Loucy (cell line): ENCODE data around the gene LAMP1.

Source experiments
- H2AFZ ChIP-seq: fragments of 200-600 bp; sonication (generic); 2 replicates; pipeline ENCODE4 v1.6.0; 2016; ENCODE audit warnings: antibody characterized with exemption, mild to moderate bottlenecking, low read length, moderate library complexity
- H3F3A ChIP-seq: fragments of 200-600 bp; 2 replicates; pipeline ENCODE4 v1.6.0; 2016; ENCODE audit warnings: antibody characterized with exemption, low read depth, mild to moderate bottlenecking
- H3K27me3 ChIP-seq: fragments of 200-600 bp; sonication (generic); 2 replicates; pipeline ENCODE4 v1.6.1; 2014; ENCODE audit warnings: low read length, mild to moderate bottlenecking; ENCODE audit not compliant: insufficient read depth, poor library complexity, severe bottlenecking
- H3K36me3 ChIP-seq: fragments of 200-600 bp; sonication (generic); 2 replicates; pipeline ENCODE4 v1.6.1; 2016; ENCODE audit warnings: low read length; ENCODE audit not compliant: insufficient read depth
- H3K4me1 ChIP-seq: fragments of 200-600 bp; sonication (generic); 2 replicates; pipeline ENCODE4 v1.5.1; 2014; ENCODE audit warnings: low read length, mild to moderate bottlenecking; ENCODE audit not compliant: insufficient read depth, poor library complexity, severe bottlenecking
- H3K4me2 ChIP-seq: fragments of 200-600 bp; sonication (generic); 2 replicates; pipeline ENCODE4 v1.6.0; 2014; ENCODE audit warnings: antibody characterized with exemption, low read length, low read depth, mild to moderate bottlenecking; ENCODE audit not compliant: poor library complexity, severe bottlenecking
- H3K4me3 ChIP-seq: fragments of 200-600 bp; sonication (generic); 2 replicates; pipeline ENCODE4 v1.5.1; 2014; ENCODE audit warnings: low read length, mild to moderate bottlenecking, mixed read lengths; ENCODE audit not compliant: poor library complexity, severe bottlenecking
- H3K79me2 ChIP-seq: fragments of 200-600 bp; sonication (generic); 2 replicates; pipeline ENCODE4 v1.6.1; 2014; ENCODE audit warnings: low read length; ENCODE audit not compliant: insufficient read depth
- H3K9ac ChIP-seq: fragments of 200-600 bp; sonication (generic); 2 replicates; pipeline ENCODE4 v1.6.0; 2014; ENCODE audit warnings: mild to moderate bottlenecking, low read depth, low read length, moderate library complexity; ENCODE audit not compliant: poor library complexity, severe bottlenecking
- H3K9me2 ChIP-seq: fragments of 200-600 bp; sonication (generic); replicated peaks from 2 replicates; pipeline ENCODE4 v1.6.1; 2016; ENCODE audit warnings: low read depth, low read length, mixed read lengths
- H3K9me3 ChIP-seq: fragments of 200-600 bp; sonication (generic); 2 replicates; pipeline ENCODE4 v1.6.1; 2014; ENCODE audit warnings: mild to moderate bottlenecking, antibody characterized with exemption, low read length, low read depth; ENCODE audit not compliant: insufficient read depth
- H4K20me1 ChIP-seq: fragments of 200-600 bp; sonication (generic); 2 replicates; pipeline ENCODE4 v1.6.0; 2014; ENCODE audit warnings: antibody characterized with exemption, low read length, mild to moderate bottlenecking; ENCODE audit not compliant: insufficient read depth, poor library complexity, severe bottlenecking
- CTCF ChIP-seq: fragments of 200-600 bp; sonication (generic); conservative IDR thresholded peaks from 2 replicates; pipeline ENCODE4 v1.5.1; 2014; ENCODE audit warnings: mild to moderate bottlenecking, antibody characterized with exemption, low read length
- EZH2phosphoT487 ChIP-seq: fragments of 200-600 bp; IDR thresholded peaks from 2 replicates; pipeline ENCODE4 v1.6.1; 2018; ENCODE audit warnings: antibody characterized with exemption, mild to moderate bottlenecking, moderate library complexity, borderline replicate concordance

LAMP1 gene

GRCh38 chr13:113325779-113326178 is 28.7 kb downstream of the LAMP1 start:
- Histone ChIP-seq H3F3A (no peaks in the 10 kb centered on the region), H3K27me3 (no peaks in the 10 kb centered on the region), H3K9me2 (no peaks in the 10 kb centered on the region), H3K9me3 (no peaks in the 10 kb centered on the region), H3K79me2 (no peaks in the 10 kb centered on the region), H3K36me3 (peaks cover 31% of the 10 kb centered on the region; the same call in 1 of the 2 replicates), H3K4me1 (no peaks in the 10 kb centered on the region), H3K4me2 (no peak overlapping the region), H3K9ac (no peak overlapping the region), H2AFZ (no peak overlapping the region), H3K4me3 (no peak overlapping the region), H4K20me1 (no peaks in the 10 kb centered on the region)
- TF ChIP-seq CTCF, result no peak
- no peak for TF ChIP-seq EZH2phosphoT487

- Histone ChIP-seq H3K4me2 (no peak overlapping the region), H2AFZ (no peak overlapping the region), H3K27me3 (no peaks in the 10 kb centered on the region), H3F3A (no peaks in the 10 kb centered on the region), H3K9me2 (no peaks in the 10 kb centered on the region), H3K9me3 (no peaks in the 10 kb centered on the region), H4K20me1 (no peaks in the 10 kb centered on the region), H3K9ac (no peak overlapping the region), H3K36me3 (peaks cover 15% of the 10 kb centered on the region; the same call in 1 of the 2 replicates), H3K4me1 (no peaks in the 10 kb centered on the region), H3K4me3 (no peak overlapping the region), H3K79me2 (no peaks in the 10 kb centered on the region)
- TF ChIP-seq CTCF (no peak), EZH2phosphoT487 (no peak)
Observed at GRCh38 chr13:113327391-113327765, 30.3 kb downstream of the LAMP1 start.

GRCh38 chr13:113327766-113328471 is 30.9 kb downstream of the LAMP1 start:
- no peak overlapping the region for H2AFZ ChIP-seq
- H3K4me2 ChIP-seq, result no peak overlapping the region
- H3K36me3 ChIP-seq, result peaks cover 14% of the 10 kb centered on the region; the same call in 1 of the 2 replicates
- H3K27me3 ChIP-seq, result no peaks in the 10 kb centered on the region
- H3K79me2 ChIP-seq, result no peaks in the 10 kb centered on the region
- TF ChIP-seq EZH2phosphoT487 (no peak), CTCF (no peak)
- H3K4me3 ChIP-seq, result no peak overlapping the region
- H3K4me1 ChIP-seq, result no peaks in the 10 kb centered on the region
- H3K9me2 ChIP-seq, result no peaks in the 10 kb centered on the region
- no peaks in the 10 kb centered on the region for H3K9me3 ChIP-seq
- no peaks in the 10 kb centered on the region for H4K20me1 ChIP-seq
- no peaks in the 10 kb centered on the region for H3F3A ChIP-seq
- no peak overlapping the region for H3K9ac ChIP-seq
